Neural cell (in vitro differentiated cells): ENCODE data around the gene DUSP28. TPM values are rescaled to one million over a fixed set of nuclear protein-coding genes. Genes with fewer than 3 reads are reported as not detected.
"Not testable (repeated sequence)": the region's sequence is repeated elsewhere in the genome, so short reads cannot be mapped to it uniquely, and the experiment has no call there.

Source experiments
- H2AFZ ChIP-seq: fragments of 200-600, 300-800 bp; sonication (generic), shearing (Covaris generic); 2 replicates; pipeline ENCODE4 v1.6.0; 2014; ENCODE audit warnings: low read depth, mild to moderate bottlenecking, antibody characterized with exemption, low read length, moderate library complexity
- H3F3A ChIP-seq: fragments of 200-600 bp; shearing (Covaris generic); 2 replicates; pipeline ENCODE4 v1.6.1; 2016; ENCODE audit warnings: mild to moderate bottlenecking, moderate library complexity, mixed read lengths, antibody characterized with exemption, low read length; ENCODE audit not compliant: insufficient read depth, poor library complexity, severe bottlenecking
- H3K27ac ChIP-seq: fragments of 200-600, 300-800 bp; sonication (generic), shearing (Covaris generic); 2 replicates; pipeline ENCODE4 v1.5.1; 2014; ENCODE audit warnings: mild to moderate bottlenecking, low read length, moderate library complexity
- H3K27me3 ChIP-seq: fragments of 300-800, 200-600 bp; sonication (generic), shearing (Covaris generic); 2 replicates; pipeline ENCODE4 v1.6.0; 2014; ENCODE audit warnings: mild to moderate bottlenecking, low read depth, low read length, moderate library complexity; ENCODE audit not compliant: insufficient read depth
- H3K36me3 ChIP-seq: fragments of 300-800, 200-600 bp; sonication (generic), shearing (Covaris generic); 2 replicates; pipeline ENCODE4 v1.5.1; 2014; ENCODE audit warnings: mild to moderate bottlenecking, antibody characterized with exemption, low read length, moderate library complexity; ENCODE audit not compliant: insufficient read depth
- H3K4me2 ChIP-seq: fragments of 300-800, 200-600 bp; sonication (generic), shearing (Covaris generic); 2 replicates; pipeline ENCODE4 v1.6.0; 2014; ENCODE audit warnings: mild to moderate bottlenecking, low read length
- H3K4me3 ChIP-seq: fragments of 300-800, 200-600 bp; sonication (generic), shearing (Covaris generic); 2 replicates; pipeline ENCODE4 v1.5.1; 2014; ENCODE audit warnings: mild to moderate bottlenecking, low read length, moderate library complexity
- H3K79me2 ChIP-seq: fragments of 200-600 bp; shearing (Covaris generic); replicated peaks from 2 replicates; pipeline ENCODE4 v1.6.0; 2014; ENCODE audit warnings: mild to moderate bottlenecking, low read length, moderate library complexity; ENCODE audit not compliant: insufficient read depth
- H3K9ac ChIP-seq: fragments of 300-800, 200-600 bp; sonication (generic), shearing (Covaris generic); 2 replicates; pipeline ENCODE4 v1.6.1; 2016; ENCODE audit warnings: mild to moderate bottlenecking, low read length, mixed read lengths
- H3K9me2 ChIP-seq: fragments of 200-600 bp; shearing (Covaris generic); 2 replicates; pipeline ENCODE4 v1.6.1; 2016; ENCODE audit warnings: mild to moderate bottlenecking, low read length, mixed read lengths; ENCODE audit not compliant: insufficient read depth
- H3K9me3 ChIP-seq: fragments of 200-600, 300-800 bp; sonication (generic), shearing (Covaris generic); 2 replicates; pipeline ENCODE4 v1.6.1; 2016; ENCODE audit warnings: mild to moderate bottlenecking, mixed run types, low read length, moderate library complexity, mixed read lengths
- H4K20me1 ChIP-seq: fragments of 200-600 bp; shearing (Covaris generic); 2 replicates; pipeline ENCODE4 v1.6.1; 2016; ENCODE audit warnings: mild to moderate bottlenecking, mixed run types; ENCODE audit not compliant: insufficient read depth
- EP300 ChIP-seq: fragments of 450-650 bp; conservative IDR thresholded peaks from 2 replicates; pipeline ENCODE4 v1.6.1; 2014; ENCODE audit warnings: antibody characterized with exemption, mild to moderate bottlenecking, moderate library complexity; ENCODE audit not compliant: poor library complexity, severe bottlenecking
- EZH2 ChIP-seq: fragments of 200-600, 300-800 bp; shearing (Covaris generic), sonication (generic); IDR thresholded peaks from 2 replicates; pipeline ENCODE4 v1.6.1; 2014; ENCODE audit warnings: antibody characterized with exemption, low read length, borderline replicate concordance, mild to moderate bottlenecking; ENCODE audit not compliant: insufficient read depth, poor library complexity, severe bottlenecking
- MXI1 ChIP-seq: fragments of 450-650 bp; conservative IDR thresholded peaks from 2 replicates; pipeline ENCODE4 v1.6.1; 2014; ENCODE audit warnings: antibody characterized with exemption, mild to moderate bottlenecking; ENCODE audit not compliant: poor library complexity, severe bottlenecking
- POLR2AphosphoS5 ChIP-seq: IDR thresholded peaks from 2 replicates; pipeline ENCODE4 v1.6.1; 2012
- RAD21 ChIP-seq: fragments of 450-650 bp; conservative IDR thresholded peaks from 2 replicates; pipeline ENCODE4 v1.6.1; 2014; ENCODE audit warnings: antibody characterized with exemption, mild to moderate bottlenecking, moderate library complexity
- SMC3 ChIP-seq: fragments of 450-650 bp; conservative IDR thresholded peaks from 2 replicates; pipeline ENCODE4 v1.6.1; 2014; ENCODE audit warnings: antibody characterized with exemption, mild to moderate bottlenecking, moderate library complexity; ENCODE audit not compliant: poor library complexity
- TAF1 ChIP-seq: IDR thresholded peaks from 2 replicates; pipeline ENCODE4 v1.6.1; 2012; ENCODE audit warnings: low read depth
- polyA plus RNA-seq: library from polyadenylated mRNA; depleted of rRNA; stranded (reverse); fragments of >200 nt; gene quantifications from 2 replicates; pipeline ENCODE4 v1.2.3, GENCODE V29; 2014
- TF ChIP-seq, protein P1 (sequence below): fragments of 450-650 bp; IDR thresholded peaks from 2 replicates; pipeline ENCODE4 v1.5.1; 2014; ENCODE audit warnings: antibody characterized with exemption, mild to moderate bottlenecking, moderate library complexity; ENCODE audit not compliant: poor library complexity, severe bottlenecking
- TF ChIP-seq, protein P2 (sequence below): IDR thresholded peaks from 2 replicates; pipeline ENCODE4 v1.6.1; 2012; ENCODE audit warnings: borderline replicate concordance

DUSP28 gene
- polyA plus RNA-seq, 1 donor from 2014 or later, result 26.6 TPM

GRCh38 chr2:240538031-240538780, 22.0 kb upstream of the DUSP28 start:
- H3F3A ChIP-seq, result no peaks in the 10 kb centered on the region
- no peaks in the 10 kb centered on the region for H3K27me3 ChIP-seq
- H3K9ac ChIP-seq, result no peak overlapping the region
- H3K4me3 ChIP-seq, result no peak overlapping the region
- no peaks in the 10 kb centered on the region for H3K9me3 ChIP-seq
- H3K36me3 ChIP-seq, result no peaks in the 10 kb centered on the region
- H3K4me2 ChIP-seq, result no peak overlapping the region
- H2AFZ ChIP-seq, result no peak overlapping the region
- no peaks in the 10 kb centered on the region for H3K79me2 ChIP-seq
- H3K9me2 ChIP-seq, result no peaks in the 10 kb centered on the region
- H3K27ac ChIP-seq, result no peak overlapping the region
- TF ChIP-seq SMC3 (no peak), EP300 (no peak), TAF1 (no peak), RAD21 (no peak), POLR2AphosphoS5 (no peak), MXI1 (no peak), EZH2 (no peak)
- TF ChIP-seq, protein P1, sequence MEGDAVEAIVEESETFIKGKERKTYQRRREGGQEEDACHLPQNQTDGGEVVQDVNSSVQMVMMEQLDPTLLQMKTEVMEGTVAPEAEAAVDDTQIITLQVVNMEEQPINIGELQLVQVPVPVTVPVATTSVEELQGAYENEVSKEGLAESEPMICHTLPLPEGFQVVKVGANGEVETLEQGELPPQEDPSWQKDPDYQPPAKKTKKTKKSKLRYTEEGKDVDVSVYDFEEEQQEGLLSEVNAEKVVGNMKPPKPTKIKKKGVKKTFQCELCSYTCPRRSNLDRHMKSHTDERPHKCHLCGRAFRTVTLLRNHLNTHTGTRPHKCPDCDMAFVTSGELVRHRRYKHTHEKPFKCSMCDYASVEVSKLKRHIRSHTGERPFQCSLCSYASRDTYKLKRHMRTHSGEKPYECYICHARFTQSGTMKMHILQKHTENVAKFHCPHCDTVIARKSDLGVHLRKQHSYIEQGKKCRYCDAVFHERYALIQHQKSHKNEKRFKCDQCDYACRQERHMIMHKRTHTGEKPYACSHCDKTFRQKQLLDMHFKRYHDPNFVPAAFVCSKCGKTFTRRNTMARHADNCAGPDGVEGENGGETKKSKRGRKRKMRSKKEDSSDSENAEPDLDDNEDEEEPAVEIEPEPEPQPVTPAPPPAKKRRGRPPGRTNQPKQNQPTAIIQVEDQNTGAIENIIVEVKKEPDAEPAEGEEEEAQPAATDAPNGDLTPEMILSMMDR, result no peak
- TF ChIP-seq, protein P2, sequence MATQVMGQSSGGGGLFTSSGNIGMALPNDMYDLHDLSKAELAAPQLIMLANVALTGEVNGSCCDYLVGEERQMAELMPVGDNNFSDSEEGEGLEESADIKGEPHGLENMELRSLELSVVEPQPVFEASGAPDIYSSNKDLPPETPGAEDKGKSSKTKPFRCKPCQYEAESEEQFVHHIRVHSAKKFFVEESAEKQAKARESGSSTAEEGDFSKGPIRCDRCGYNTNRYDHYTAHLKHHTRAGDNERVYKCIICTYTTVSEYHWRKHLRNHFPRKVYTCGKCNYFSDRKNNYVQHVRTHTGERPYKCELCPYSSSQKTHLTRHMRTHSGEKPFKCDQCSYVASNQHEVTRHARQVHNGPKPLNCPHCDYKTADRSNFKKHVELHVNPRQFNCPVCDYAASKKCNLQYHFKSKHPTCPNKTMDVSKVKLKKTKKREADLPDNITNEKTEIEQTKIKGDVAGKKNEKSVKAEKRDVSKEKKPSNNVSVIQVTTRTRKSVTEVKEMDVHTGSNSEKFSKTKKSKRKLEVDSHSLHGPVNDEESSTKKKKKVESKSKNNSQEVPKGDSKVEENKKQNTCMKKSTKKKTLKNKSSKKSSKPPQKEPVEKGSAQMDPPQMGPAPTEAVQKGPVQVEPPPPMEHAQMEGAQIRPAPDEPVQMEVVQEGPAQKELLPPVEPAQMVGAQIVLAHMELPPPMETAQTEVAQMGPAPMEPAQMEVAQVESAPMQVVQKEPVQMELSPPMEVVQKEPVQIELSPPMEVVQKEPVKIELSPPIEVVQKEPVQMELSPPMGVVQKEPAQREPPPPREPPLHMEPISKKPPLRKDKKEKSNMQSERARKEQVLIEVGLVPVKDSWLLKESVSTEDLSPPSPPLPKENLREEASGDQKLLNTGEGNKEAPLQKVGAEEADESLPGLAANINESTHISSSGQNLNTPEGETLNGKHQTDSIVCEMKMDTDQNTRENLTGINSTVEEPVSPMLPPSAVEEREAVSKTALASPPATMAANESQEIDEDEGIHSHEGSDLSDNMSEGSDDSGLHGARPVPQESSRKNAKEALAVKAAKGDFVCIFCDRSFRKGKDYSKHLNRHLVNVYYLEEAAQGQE, result no peak
- no peaks in the 10 kb centered on the region for H4K20me1 ChIP-seq

DNA sequence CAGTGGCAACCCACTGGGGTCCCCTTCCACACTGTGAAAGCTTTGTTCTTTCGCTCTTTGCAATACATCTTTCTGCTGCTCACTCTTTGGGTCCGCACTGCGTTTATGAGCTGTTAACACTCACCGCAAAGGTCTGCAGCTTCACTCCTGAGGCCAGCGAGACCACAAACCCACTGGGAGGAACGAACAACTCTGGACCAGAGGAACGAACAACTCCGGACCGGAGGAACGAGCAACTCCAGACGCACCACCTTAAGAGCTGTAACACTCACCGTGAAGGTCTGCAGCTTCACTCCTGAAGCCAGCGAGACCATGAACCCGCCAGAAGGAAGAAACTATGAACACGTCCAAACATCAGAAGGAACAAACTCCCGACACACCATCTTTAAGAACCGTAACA, 21.1 kb upstream of the DUSP28 start:
- not testable (repeated sequence) for H3K4me2 ChIP-seq, H4K20me1 ChIP-seq, H3K9me3 ChIP-seq, H3F3A ChIP-seq, H3K9me2 ChIP-seq, H3K36me3 ChIP-seq, H3K9ac ChIP-seq, H3K4me3 ChIP-seq, H3K27me3 ChIP-seq, H3K27ac ChIP-seq, H3K79me2 ChIP-seq, H2AFZ ChIP-seq

DNA sequence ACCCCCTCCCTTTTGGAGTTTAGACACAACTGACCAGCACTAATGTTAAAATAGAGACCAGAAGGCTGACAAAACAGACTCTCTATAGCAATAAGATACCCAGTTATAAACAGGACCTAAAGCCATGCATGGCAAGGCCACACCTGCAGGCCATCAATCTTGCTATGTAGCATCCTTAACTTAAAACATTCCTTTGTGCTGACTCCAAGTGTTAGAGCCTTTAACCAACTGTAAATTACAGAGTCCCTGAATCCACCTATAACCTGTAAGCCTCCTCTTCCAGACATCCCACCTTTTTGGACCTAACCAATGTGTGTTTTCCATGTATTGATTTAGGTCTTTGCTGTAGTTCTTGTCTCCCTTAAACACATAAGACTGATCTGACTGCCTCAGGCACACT, 20.3 kb upstream of the DUSP28 start:
- Histone ChIP-seq H3K4me3 (no peak overlapping the region), H3K9me2 (no peaks in the 10 kb centered on the region), H3F3A (no peaks in the 10 kb centered on the region), H4K20me1 (no peaks in the 10 kb centered on the region), H3K9ac (no peak overlapping the region), H3K36me3 (no peaks in the 10 kb centered on the region), H3K4me2 (no peak overlapping the region), H2AFZ (no peak overlapping the region), H3K9me3 (no peaks in the 10 kb centered on the region), H3K27me3 (no peaks in the 10 kb centered on the region), H3K79me2 (no peaks in the 10 kb centered on the region), H3K27ac (no peak overlapping the region)
- no peak for TF ChIP-seq RAD21
- TF ChIP-seq SMC3, result no peak
- TF ChIP-seq, protein P2, result no peak
- no peak for TF ChIP-seq EZH2
- TF ChIP-seq EP300, result no peak
- TF ChIP-seq, protein P1, result no peak
- TF ChIP-seq POLR2AphosphoS5, result no peak
- no peak for TF ChIP-seq MXI1
- no peak for TF ChIP-seq TAF1
